HG03039 (cell line): Measurements from ENCODE around the gene KIF9.
"Not testable (repeated sequence)": the region's sequence is repeated elsewhere in the genome, so short reads cannot be mapped to it uniquely, and the experiment has no call there.

Experiments
- ATAC-seq: cut with Tn5 transposase; IDR thresholded peaks from one replicate; pipeline ENCODE4 v1.9.1; 2021; ENCODE audit warnings: mild to moderate bottlenecking, moderate library complexity; ENCODE audit not compliant: unreplicated experiment

The KIF9 gene, protein sequence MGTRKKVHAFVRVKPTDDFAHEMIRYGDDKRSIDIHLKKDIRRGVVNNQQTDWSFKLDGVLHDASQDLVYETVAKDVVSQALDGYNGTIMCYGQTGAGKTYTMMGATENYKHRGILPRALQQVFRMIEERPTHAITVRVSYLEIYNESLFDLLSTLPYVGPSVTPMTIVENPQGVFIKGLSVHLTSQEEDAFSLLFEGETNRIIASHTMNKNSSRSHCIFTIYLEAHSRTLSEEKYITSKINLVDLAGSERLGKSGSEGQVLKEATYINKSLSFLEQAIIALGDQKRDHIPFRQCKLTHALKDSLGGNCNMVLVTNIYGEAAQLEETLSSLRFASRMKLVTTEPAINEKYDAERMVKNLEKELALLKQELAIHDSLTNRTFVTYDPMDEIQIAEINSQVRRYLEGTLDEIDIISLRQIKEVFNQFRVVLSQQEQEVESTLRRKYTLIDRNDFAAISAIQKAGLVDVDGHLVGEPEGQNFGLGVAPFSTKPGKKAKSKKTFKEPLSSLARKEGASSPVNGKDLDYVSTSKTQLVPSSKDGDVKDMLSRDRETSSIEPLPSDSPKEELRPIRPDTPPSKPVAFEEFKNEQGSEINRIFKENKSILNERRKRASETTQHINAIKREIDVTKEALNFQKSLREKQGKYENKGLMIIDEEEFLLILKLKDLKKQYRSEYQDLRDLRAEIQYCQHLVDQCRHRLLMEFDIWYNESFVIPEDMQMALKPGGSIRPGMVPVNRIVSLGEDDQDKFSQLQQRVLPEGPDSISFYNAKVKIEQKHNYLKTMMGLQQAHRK

DNA sequence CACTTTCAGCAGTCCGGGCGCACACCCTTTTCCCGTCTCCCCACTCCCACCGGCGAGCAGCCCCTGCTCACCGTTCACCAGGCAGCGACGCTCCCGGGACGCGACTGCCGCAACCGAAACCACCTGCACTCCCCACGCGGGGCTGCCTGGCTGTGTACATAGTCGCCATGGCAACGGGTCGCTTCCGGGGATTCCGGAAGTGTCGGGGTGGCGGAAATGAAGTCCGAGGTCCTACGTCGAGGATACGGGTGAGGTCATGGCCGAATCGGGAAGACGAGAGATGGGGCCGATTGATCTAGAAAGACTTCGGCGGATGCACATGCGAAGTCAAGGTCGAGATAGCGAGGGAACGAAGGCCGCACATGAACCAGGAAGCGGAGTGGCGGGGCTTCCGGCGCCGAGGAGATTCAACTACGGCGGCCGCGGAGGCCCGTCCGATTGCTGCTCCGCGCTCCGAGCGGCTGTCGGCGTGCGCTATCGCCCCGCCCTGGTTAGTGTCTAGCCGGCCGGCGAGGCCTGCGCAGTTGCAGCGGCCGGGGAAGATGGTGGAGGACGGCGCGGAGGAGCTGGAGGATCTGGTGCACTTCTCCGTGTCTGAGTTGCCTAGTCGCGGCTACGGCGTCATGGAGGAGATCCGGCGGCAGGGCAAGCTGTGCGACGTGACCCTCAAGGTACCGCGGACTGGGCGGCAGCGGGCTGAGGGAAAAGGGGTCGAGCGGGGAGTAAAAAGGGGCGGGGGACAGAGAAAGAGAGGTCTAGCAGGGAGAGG lies at the start of gene KIF9, which contains the start of gene KLHL18:
KIF9 (minus strand) TSS at position 376 of the 769 bp plus-strand sequence. CDS start 5,425 bp downstream, outside the sequence.
KLHL18 (plus strand) TSS at position 521 of the 769 bp plus-strand sequence; CDS start at position 543, 22 bp downstream.
- peak; percentile 78 for ATAC-seq

DNA sequence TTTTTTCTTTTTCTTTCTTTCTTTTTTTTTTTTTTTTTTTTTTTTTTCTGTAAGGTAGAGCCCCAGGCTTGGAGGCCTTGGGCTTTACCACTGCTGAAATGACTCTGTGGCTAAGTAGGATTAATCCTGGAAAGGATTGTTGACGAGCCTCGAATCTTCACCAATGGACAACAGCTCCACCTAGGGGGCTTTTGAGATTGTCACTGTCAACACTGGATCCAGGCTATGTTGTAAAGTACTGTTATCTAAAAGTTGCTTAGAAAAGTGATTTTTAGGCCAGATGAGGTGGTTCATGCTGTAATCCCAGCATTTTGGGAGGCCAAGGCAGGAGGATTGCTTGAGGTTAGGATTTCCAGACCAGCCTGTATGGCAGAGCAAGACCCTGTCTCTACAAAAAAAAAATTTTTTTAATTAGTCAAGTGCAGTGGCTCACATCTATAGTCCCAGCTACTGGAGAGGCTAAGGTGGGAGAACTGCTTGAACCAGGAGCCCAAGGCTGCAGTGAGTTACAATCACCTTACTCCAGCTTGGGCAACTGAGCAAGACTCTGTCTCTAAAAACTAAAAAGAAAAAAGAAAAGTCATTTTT lies 41.8 kb upstream of the KIF9 start:
- ATAC-seq = no peak

DNA sequence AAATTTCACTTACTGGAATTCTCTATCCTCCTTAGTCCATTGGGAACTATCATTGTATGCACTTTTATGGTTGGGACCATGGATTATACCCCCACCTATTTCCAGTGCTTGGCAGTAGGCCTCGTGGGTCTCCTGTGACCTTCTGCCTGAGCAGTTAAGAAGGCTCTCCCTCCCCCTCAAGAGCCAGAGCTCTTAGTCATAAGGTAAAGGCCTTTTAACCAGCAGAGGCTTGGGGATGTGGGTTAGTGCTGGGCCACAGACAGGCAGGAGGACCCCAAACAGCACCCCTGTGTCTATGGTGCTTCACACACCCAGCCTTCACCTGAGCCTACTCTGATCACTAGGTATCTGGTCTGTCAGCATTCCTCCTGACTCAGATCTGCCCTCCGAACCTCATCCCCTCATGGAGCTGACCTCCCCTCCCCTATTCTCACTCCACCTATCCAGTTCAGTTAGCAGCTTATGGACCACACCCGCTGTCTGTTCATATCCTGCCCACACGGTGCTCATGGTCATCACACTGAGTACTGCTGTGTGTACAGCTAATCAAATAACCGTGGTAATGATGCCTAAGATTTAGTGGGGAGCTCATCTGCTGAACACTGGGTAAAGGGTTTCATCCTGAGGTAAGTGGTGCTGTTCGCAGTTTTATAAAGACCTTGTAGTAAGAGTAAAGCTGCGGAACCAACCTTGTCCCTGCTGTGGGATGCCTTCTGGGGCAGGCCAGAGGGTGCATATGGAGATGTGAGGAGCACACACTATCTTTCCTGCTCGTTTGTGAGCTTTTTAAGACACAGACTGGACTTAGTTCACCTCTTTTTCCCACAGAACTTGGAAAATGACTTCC lies 41.1 kb upstream of the KIF9 start:
- ATAC-seq = no peak

GRCh38 chr3:47319956-47320355 lies 37.4 kb upstream of the KIF9 start:
- no peak for ATAC-seq

DNA sequence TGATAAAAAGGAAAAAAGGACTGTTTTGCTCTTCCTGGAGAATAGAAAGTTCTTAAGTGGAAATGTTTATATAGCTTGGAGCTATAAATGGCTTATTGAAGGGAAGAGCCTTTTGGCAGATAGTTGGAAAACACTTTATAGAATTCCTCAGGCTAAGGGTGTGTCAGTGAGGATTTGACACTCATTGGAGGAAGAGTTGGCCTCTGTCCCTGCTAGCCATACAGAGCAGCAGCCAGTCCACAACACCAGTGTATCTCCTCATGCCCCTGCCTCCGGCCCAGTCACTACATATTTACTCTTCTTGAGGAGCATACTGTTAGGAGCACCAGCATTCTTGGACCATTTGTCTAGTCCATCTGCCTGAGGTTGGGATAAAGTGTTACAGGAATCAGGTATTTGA lies 36.3 kb upstream of the KIF9 start:
- no peak for ATAC-seq

GRCh38 chr3:47316151-47316550 lies 33.6 kb upstream of the KIF9 start:
- ATAC-seq = not testable (repeated sequence)

DNA sequence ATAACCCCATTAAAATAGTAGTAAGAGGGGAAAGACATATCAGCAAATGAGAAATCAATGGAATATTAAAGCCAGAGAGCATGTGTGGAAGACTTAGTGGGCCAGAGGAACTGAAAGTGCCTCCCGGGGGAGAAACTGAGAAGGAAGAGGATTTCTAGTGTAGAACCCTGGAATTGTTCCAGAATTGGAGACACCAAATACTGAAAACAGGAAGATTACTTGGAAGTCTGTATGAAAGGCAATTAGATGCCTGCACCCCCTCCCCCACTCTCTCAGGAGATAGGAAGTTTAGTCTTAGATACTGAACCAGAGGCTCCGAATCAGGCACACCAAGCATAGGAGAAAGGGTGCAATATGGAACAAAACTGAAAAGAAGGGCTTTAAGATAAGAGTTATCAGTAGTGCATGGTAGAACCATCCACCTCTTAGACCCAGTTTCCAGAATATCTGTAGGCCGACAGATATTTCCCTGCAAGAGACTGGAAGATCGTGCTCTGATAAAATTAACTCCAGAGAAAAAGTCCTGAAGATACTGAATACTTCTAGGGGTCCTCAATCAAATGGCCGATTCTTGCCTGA lies 32.6 kb upstream of the KIF9 start:
- ATAC-seq = no peak

DNA sequence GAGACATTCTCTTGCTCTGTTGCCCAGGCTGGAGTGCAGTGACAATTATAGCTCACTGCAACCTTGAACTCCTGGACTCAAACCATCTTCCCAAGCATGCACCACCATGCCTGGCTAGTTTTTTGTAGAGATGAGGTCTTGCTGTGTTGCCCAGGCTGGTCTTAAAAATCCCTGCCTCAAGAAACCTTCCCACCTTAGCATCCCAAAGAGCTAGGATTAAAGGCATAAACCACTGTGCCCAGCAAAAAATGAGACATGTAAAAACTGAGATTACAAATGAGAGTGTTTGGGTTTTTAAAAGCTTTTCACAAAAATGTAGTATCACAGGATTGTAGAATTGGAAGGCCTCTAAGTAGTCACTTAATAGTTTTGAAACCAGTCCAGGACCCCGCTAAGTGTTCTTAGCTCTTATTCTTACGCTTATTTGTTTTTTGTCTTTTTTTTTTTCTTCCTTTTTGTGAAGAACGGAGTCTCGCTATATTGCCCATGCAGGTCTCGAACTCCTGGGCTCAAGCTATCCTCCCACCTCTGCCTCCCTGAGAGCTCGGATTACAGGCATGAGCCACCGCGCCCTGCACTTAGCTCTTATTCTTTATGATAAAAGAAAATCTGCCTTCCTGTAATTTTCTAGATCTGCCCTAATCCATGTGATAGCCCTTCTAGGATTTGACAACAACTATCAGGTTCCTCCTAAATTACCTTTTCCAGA lies 31.6 kb upstream of the KIF9 start:
- ATAC-seq = no peak

DNA sequence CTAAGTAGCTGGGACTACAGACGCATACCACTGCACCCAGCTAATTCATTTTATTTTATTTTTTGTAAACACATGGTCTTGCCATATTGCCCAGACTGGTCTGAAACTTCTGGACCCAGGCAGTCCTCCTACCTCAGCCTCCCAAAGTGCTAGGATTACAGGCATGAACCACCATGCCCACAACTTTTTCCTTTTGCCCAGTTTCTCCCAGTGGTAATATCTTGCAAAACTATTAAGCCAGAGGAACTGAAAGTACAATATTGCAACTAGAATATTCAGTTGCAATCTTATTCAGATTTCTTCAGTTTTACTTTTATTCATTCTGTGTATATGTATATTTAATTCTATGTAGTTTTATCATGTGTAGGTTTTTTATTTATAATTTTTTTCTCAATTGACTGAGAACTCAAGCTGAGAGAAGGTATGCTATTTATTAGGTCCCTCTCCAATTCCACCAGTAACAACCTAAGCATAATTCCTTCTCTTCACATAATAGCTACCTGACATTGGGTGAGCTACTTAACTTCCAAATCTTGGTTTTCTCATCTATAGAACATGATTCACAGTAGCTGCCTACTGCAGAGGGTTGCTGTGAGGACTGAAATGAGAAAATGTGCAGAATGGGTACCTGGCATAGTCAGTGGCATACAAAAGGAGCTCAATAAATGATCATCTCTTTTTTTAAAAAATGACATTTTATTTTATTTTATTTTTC lies 30.9 kb upstream of the KIF9 start:
- ATAC-seq = no peak

DNA sequence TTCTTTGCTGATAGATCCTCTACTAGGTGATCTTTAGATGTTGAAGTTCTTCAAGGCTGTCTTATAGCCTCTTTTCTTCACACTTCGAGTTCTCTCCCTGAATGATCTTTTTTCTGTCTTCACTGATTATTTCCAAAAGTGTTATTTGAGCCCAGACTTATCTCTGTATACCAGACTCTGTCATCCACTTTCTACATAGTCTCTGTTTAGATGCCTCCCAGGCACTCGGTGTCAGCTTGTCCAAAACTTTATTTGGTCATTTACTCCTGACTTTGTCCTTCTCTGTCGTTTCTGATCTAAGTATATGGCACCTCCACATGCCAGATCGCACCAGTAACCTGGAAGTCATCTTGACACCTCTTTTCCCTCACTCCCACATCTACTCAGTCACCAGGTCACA lies 27.8 kb upstream of the KIF9 start:
- no peak for ATAC-seq

DNA sequence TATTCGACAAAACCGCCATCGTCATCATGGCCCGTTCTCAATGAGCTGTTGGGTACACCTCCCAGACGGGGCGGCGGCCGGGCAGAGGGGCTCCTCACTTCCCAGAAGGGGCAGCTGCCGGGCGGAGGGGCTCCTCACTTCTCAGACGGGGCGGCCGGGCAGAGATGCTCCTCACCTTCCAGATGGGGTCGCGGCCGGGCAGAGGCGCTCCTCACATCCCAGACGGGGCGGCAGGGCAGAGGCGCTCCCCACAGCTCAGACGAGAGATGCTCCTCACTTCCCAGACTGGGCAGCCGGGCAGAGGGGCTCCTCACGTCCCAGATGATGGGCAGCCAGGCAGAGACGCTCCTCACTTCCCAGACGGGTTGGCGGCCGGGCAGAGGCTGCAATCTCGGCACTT lies 26.6 kb upstream of the KIF9 start:
- not testable (repeated sequence) for ATAC-seq

- ATAC-seq = no peak
These were observed 23.4 kb upstream of the KIF9 start for GRCh38 chr3:47306022-47306421.

DNA sequence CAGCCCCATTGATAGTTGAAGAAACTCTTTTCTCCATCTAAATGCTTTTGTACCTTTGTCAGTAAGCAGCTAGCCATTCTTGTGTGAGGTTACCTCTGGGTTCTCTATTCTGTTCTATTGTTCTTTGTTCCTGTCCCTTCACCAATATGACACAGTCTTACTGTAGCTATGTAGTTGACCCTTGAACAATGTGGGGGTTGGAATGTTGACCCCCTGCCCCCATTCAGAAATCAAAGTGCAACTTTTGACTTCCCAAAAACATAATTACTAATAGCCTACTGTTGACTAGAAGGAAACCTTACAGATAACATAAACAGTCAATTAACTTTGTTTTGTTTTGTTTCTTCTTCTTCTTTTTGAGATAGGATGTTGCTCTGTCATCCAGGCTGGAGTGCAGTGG lies 18.9 kb upstream of the KIF9 start:
- no peak for ATAC-seq

DNA sequence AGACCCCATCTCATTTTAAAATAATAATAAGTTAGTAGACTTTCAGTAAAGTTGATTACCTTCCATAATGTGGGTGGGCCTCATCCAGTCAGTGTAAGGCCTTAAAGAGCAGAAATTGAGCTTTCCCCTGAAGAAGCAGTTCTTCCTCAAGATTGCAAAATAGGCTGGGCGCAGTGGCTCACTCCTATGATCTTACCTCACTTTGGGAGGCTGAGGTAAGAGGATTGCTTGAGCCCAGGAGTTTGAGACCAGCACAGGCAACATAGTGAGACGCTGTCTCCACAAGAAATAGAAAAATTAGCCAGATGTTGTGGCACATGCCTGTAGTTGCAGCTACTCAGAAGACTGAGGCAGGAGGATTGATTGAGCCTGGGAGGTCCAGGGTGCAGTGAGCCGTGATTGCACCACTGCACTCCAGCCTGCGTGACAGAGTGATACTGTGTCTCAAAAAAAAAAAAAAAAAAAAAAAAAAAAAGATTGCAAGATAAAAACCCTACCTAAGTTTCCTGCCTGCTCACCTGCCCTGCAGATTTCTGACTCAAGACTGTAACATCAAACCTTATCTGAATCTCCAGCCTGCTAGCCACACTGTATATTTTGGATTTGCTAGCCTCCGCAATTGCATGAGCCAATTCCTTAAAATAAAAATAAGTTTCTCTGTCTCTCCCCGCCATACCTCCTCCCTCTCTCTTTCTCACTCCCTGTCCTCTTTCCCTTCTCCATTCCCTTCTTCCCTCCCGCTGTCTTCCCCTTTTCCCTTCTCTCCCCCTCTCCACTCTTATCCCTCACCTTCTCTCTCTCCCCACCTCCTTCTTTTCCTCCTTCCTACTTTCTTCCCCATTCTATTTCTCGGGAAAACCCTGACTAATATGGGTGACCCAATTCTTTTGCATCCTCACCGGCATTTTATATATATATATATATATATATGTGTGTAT lies 17.1 kb upstream of the KIF9 start:
- no peak for ATAC-seq

GRCh38 chr3:47298439-47298838 lies 15.8 kb upstream of the KIF9 start:
- no peak for ATAC-seq

DNA sequence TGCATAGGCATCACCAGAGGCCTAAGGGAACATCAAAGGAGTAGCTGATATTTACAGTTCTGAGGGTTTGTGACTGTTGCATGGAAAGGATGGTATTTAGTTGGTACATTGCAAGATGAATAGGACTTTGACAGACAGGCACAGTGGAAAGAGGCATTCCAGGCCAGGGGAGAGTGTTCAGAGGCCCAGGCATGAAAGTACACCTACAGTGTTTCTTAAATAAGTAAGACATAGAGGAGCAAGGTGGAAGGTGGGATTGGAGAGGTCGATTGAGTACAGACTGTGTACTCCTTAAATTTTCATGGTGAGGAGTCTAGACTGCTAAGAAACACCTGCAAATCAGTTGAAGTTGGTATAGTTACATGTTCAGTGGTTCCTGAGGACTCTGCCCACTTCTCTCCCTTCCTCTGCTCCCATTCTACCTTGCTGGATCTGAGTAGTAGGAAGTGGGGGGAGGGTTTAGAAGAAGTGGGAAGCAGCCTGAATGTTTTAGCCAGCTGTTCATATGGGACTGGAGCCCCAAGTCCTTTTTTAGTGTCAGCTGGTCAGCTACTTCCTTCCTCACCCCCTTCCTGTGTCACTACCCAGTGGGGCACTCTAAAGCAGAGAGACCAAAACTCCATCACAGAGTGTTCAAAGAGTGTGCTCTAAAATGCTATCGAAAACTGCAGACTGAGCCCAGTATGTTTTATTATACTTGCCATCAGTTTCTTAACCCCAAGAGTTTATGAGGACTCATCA lies 14.1 kb upstream of the KIF9 start:
- ATAC-seq = no peak

DNA sequence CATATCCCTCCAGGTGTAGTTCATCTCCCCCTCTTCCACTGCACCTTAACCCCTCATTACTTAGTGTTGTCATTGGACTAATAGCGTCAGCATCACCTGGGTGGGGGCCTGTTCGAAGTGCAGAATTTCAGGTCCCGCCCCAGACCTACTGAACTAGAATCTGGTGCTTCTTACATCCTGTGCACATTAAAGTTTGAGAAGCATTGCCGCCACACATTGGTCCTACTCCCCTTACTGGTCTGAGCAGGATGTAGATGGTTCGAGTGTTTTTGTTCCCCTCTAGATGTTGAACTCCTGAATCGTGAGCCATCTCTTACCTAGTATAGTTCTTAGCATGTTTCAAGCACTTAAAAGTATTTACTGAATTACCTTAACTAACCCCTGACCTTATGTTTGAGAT lies 13.4 kb upstream of the KIF9 start:
- no peak for ATAC-seq
